T follicular helper cell (primary cell): Measurements from ENCODE around the gene CDC14A.

Source experiments
- DNase-seq: peaks from one replicate; pipeline ENCODE4 v3.0.0-alpha.2; 2020; ENCODE audit warnings: low read depth

Gene CDC14A

DNA sequence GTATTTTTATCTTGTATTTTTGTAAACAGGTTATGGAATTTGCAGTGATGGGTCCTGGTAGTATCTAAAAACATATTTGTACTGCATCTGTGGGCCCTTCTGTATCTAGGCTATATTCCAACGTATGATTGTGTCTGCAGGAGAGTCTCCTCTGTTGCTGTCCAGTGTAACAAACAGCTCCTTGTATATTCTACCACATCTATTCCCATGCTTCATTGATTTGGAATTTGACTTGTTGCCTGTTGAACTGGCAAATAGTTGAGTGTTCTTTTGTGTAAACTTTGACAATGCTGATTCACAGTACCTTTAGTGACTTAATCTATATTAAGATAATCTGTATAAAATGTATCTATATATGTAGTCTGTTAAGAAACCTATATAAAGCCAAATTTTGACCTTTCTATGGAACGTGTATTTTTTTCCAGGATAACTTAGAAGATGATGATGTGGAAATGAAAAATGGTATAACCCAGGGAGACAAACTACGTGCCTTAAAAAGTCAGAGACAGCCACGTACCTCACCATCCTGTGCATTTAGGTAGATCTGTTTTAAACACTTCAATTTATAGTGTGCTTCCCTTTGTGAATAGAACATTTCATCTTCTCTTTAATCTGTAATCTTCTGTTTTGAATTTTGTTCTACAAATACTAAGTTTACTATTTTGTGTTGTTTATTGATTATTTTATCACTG, 142.2 kb downstream of the CDC14A start:
- no peak for DNase-seq

DNA sequence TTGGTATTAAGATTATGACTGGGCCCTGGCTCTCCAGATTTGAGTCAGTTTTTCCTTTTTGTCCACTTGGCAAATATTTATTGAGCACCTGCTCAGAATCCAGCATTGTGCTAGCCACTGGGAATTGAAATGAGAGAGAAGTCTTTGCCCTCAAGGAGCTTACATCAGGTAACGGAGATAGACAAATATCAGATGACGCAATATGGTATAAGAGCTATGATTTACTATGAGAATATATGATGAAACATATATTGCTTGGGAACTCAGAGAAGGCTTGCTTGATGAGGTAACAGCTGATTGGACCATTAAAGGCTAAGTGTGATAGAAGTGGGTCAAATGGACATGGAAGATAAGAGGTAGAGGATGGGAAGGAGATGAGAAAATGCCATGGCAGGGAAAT, 144.6 kb downstream of the CDC14A start:
- no peak for DNase-seq

DNA sequence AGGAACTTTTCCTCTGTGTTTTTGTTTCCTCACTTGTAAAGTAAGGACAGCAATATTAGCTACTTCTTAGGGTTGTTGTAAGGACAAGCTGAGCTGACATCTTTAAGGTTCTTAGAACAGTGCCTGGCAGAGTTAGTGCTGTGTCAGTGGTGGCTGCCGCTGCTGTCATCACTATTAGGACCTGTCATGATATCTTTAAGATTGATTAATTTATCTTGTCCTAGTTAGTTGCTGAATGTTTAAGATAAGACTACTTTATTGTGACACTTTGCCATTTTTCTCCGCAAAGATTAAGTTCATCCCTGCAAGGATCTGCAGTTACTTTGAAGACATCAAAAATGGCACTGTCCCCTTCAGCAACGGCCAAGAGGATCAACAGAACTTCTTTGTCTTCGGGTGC, 145.5 kb downstream of the CDC14A start:
- DNase-seq, result no peak

DNA sequence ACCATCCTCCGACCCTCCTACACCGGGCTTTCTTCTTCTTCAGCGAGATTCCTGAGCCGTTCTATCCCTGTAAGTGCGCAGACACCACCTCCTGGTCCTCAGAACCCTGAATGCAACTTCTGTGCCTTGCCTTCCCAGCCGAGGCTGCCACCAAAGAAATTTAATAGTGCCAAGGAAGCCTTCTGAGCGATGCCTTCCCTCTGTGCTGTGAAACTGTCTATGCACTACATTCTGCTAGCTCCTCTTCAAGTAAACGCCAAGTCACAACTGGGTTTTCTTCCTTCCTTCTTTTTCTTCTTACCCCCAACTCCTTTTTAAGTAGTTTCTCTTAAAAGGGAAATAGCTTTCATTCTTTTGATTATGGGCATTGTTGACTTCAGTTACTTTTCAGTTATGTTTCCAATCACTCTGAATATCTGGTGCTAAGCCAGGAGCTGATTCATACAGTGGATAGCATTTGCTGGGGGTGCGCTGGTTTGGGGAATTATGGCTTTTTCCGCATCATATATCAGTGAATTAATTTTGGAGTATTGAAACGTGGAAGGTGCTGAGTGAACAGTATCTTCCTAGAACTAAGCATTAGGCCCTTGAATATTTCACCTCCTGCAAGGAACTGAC, 147.0 kb downstream of the CDC14A start:
- no peak for DNase-seq

DNA sequence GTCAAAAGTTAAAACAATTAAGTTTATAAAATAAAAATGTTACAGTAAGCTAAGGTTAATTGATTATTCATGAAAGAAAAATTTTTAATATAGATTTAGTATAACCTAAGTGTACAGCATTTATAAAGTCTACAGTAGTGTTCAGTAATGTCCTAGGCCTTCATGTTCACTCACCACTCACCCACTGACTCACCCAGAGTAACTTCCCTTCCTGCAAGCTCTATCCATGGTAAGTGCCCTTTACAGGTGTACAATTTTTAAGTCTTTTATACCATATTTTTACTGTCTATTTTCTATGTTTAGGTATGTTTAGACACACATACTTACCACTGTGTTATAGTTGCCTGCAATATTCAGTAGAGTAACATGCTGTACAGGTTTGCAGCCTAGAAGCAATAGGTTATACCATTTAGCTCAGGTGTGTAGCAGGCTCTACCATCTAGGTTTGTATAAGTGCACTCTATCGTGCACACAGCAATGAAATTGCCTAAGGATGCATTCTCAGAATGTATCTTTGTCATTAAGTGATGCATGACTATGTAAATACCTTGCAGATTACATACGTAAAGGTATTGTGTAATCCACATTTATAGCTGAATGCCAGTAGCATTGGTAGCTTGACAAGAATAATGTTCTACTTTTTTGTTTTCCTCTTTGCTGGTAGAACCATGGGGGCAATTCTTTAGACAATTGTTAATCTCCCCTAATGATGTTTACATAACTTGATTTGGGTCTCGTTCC, 149.9 kb downstream of the CDC14A start:
- no peak for DNase-seq

DNA sequence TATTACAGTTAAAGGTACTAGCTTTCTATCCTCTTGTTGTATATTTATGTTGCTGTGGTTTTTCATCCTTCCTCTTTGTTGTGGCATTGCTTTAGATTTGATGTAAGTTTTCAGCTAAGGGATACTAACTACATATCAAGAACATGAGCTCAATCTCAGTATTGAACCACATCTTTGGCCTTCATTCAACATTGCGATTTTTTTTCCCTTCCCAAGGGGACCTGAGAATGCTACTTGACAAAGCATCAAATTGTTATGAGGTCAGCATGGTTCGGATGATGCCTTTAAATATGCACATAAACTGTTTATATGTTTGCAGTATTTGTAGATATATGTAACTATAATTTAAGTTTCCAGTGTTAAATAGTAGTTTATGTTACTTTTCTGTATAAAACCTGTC, 153.9 kb downstream of the CDC14A start:
- DNase-seq, result no peak

DNA sequence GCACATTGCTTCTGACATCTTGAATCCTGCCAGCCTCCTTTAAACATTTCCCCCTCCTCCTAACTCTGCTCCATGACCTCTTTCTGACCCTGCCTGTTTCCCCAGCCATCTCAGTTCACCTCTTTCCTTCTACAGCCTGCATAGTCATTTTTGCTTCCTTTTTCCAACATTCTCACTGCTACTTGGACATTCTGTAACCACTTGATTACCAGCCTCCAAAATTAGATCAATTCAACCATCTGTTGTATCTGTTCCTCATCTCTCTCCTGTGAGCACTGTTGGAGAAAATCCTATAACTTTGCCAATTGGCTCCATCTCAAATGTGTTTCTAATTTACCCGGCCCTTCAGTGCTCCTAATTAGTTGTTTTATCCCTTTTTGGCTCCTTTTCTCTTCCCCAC, 158.1 kb downstream of the CDC14A start:
- no peak for DNase-seq

DNA sequence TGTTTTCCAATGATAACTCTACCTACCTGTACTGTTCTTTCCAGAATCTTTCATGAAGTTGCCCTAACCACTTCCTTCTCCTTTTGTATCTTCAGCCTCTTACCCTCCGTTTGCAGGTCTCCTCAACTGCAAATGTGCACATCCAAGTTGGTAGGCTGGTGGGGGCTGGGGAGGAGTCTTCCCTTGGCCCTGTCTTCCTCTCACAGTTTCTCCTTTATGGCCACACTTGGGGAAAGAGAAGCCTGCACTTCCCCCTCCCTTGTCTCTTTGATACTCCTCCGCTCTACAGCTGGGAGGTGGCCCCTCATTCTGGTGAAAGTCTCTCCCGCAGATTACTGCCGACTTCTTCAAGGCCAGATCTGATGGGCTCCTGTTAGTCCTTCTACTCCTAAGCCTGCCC, 158.8 kb downstream of the CDC14A start:
- no peak for DNase-seq

DNA sequence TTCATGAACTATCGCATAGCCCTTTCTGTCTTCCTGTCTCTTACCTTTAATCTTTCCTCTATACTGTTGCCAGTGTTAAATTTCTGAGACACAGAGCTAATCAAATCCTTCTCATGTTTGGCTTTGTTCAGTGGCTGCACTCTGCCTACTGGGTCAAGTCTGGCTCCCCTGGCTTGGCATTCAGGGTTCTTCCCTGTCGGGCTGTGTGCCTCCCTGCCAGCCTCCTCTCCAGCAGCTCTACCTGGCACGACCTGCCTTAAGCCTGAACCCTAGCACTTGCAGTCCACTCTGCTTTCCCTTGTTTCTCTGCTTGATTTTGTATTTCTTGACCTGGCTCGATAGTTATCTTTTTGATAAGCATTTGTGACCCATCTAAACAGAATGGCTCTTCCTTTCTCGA, 159.5 kb downstream of the CDC14A start:
- DNase-seq, result no peak

DNA sequence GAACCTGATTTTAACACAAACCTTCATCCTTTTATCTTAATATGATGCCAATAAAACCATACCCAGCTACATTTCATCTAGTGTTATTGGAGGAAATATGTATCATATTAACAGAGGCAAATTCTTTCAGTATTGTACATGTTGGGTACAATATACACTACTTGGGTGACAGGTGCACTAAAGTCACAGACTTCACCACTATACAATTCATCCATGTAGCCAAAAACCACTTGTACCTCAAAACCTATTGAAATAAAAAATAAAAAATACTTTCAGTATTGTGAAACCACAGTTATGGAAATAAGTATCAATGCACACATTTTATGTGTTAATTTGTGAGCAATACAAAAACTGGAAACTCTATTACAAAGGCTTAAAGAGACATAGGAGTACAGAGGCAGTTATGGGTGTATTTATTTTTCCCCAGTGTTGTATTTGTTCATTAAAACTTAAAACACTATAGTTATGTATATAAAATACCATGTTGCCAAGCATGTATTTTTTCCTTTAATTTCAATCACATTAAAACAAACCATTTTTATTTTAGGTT, 160.6 kb downstream of the CDC14A start:
- DNase-seq, result no peak

DNA sequence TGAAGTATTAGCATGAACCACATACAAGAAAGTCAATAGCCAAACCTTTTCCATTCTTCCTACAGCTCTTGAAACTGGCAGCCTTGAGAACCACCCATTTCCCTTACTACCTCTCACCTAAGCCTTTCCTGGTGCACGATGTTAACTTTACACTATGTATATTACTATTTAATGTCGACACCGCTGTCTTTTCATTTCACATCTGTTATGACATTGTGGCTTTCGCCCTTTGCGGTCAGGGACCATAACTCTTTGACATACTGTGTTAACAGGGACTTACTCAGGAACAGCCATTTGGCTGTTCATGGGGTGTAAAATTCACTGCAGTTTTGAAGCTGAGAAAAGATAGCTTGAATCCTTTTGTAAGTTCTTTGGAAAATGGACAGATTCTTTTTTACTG, 164.6 kb downstream of the CDC14A start:
- no peak for DNase-seq

DNA sequence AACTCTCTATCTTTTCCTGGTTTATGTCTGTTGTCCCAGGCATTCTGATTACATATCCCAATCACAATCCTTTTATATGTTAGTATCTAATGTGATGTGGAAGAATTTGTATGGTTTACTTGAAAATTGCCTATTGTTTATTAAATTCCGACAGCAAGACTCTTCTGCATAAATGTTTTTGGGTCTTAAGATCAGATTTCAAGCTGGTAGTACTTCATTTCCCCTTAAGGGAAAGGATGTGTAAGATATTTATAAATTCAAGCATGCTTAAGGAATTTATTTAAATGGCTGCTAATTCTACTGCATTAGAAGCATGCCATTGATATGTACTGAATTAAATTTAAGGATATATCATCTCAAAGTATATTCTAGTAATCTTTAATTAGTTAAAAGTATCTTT, 165.2 kb downstream of the CDC14A start:
- no peak for DNase-seq

DNA sequence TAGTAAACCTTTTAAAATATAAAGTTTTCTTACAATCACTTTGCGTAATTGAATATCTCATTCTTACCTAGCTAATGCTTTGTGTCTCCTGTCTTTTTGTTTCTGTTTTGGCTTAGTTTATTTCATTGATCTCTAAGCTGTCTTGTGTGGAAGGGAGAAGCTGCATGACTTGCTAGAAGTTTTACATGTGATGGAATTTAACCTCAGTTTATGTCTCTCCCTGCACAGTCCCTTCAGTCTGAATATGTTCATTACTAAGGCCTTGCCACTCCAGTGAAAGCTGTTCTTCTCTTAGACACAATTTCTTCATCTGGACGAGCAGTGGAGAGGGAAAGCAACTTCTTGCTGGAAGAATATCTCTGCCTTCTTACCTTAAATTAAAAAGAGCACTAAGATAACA, 165.7 kb downstream of the CDC14A start:
- no peak for DNase-seq

DNA sequence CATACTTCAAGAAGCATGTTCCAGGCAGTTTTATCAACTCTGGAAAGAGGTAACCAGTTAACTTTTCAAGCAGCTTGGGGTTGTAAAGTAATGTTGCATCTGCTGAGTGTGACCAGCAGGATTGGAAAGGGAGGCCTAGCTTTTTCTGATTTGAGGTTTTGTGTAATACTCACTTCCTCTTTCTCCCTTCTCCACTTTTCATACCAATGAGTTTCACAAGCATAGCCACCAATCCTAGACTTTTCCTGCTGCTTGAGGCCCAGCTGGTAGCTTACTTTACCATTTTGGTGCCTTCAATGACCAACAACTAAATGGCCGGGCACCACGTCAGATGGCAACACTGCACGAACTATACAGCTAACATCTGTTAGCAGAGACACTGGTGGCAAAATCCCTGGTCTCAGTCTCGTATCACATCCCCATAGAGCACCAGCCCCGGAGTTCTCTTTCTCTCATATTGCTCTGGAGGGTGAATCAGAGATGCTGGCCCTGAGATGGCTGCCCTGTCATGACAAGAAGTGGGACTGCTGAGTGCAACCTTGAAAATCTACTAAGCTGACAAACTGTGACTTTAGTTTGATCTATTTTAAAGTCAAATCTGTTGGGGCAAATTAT, 170.8 kb downstream of the CDC14A start:
- DNase-seq, result no peak

DNA sequence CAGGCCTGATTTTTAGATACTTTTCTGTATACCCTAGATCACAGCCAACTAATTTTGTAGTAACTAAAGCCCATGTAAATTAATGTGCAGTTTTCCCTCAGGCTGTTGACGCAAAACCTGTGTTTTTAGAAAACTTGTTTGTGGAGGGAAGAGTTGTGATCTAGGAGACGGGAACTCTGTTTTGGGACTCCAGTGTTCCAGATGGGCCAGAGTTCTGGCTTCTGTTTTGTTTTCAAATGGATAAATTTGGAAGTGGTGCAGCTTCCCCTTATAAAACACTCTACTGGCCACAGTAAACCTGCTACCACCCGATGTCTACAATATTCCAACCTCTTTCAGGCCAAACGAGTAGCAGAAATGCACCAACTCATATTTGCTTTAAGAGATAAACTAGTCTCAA, 172.0 kb downstream of the CDC14A start:
- DNase-seq, result no peak

DNA sequence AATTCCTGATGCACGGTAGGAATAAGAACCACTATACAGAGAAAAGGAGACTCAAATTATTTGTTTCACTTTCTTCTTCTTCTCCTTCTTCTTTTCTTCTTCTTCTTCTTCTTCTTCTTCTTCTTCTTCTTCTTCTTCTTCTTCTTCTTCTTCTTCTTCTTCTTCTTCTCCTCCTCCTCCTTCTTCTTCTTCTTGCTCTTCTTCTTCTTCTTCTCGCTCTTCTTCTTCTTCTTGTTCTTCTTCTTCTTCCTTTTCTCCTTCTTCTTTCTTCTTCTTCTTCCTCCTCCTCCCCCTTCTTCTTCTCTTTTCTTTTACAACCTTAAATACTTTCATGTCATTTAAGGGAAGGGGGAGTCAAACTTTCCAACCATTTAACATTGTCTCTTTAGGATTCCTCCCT, 174.6 kb downstream of the CDC14A start:
- no peak for DNase-seq

DNA sequence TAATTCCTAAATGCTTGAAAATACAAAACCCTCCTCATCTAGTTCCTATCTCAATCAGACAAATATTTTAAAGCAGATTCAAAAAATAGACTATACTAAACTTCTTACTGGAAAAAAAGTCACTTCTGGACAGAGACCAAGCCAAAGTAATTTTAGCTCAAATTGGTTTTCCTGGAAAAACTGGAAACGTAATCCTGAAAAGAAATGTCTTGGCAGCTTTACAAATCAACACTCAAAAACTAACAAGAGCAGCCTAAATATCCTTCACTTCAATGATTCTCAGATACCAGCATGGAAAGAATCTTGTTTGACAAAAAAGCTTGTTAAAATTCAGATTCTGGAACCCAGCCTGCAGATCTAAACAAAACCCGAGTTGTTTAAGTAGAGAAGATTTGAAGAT, 176.6 kb downstream of the CDC14A start:
- DNase-seq, result no peak

DNA sequence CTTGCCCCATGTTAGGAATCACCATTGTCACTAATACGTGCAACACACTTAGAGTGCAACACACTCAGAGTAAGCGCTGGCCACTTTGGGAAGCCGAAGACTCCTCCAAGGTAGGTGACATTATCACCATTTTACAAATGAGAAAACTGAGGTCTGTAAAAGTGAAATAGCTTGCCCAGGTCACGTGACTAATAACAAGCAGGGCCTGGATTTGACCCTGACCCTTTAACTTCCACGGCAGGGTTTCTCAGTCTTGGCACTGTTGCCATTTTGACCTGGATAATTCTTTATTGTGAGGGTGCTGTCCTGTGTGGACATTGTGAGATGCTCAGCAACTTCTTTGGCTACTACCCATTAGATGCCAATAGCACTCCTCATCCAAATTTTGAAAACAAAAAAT, 177.8 kb downstream of the CDC14A start:
- no peak for DNase-seq

DNA sequence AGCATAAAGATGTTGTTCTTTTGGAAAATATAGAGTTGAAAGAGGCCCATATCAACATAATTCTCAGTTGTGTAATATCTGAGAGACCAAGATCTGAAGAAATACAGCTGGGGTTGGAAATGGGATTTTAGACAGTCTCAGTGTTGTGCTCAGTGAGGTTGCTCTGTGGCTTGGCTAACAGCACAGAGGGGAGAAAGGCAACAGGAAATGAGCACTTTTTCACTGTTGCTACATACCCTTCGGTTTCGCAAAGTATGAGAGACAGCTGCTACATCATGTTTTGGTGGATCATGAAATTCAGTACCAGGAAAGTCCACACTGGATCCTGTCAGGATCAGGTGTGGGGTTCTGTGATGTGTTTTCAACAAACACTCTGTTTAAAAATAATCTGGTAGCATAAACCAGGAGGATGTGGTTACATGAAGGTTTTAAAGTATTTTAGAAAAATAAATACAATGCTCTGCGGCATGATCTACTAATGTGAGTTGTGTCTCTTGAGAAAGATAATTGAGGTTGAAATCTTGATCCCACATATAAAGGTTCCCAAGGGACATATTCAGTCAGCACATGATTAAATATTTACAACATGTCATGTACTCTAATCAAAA, 178.7 kb downstream of the CDC14A start:
- no peak for DNase-seq

DNA sequence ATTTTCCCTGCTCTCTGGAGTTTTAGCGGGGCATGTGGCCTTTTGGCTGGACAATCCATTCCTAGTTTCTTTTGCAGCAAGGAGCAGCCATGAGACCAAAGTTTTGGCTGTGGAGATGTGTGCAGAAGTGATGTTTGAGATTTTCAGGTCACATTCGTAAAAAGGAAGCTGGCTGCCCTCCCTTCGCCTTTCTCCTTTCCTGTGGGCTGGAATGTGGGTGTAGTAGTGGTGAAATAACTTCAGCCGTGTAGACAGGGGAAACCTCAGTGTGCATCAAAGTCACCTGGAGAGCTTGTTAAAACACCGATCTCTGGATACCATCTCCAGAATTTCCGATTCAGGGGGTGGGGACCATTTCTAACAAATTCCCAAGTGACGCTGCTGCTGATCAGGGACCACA, 180.3 kb downstream of the CDC14A start:
- no peak for DNase-seq

DNA sequence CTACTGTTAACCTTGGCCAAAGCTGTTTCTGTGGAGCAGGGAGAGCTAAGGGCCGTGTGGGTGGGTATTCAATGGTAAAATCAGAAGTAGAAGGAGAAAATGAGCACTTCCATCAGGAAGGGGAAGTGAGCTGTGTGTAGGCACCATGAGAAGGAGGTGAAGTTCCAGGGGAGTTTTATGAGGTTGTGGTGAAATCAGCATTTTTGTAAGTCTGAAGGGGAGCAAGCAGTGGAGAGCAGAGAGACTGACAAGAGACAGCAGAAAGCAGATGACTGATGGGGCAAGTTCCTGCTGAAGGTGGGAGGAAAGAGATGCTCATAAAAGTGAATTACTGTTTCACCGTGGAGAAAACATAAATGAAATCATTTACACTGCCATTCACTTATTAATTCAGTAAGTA, 183.0 kb downstream of the CDC14A start:
- DNase-seq, result no peak

DNA sequence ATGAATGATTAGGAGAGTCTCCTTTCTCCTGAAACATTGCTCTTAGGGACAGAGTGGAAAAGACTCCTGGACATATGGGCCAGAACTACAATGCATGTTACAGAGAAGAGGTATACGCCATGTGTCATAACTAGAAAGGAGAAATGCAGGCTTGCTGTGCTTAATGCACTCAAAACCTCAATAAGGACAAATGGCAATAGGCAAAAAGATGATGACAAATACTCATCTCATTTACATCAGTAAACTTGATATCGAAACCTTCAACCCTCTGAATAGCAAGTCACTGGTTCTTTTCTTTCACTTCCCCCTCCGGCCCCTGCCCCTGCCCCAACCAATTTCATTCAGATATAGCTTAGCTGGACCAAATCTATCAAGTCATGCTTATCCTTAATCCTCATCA, 183.7 kb downstream of the CDC14A start:
- no peak for DNase-seq
